GM18520 (cell line): ENCODE measurements around the gene LIN7C.
A peak's percentile ranks its signal among the peaks of the same experiment; 100 is the strongest.
"Not testable (repeated sequence)": the region's sequence is repeated elsewhere in the genome, so short reads cannot be mapped to it uniquely, and the experiment has no call there.

Experiments used
- ATAC-seq: cut with Tn5 transposase; IDR thresholded peaks from one replicate; pipeline ENCODE4 v1.9.1; 2021; ENCODE audit not compliant: unreplicated experiment

Gene LIN7C, protein sequence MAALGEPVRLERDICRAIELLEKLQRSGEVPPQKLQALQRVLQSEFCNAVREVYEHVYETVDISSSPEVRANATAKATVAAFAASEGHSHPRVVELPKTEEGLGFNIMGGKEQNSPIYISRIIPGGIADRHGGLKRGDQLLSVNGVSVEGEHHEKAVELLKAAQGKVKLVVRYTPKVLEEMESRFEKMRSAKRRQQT

DNA sequence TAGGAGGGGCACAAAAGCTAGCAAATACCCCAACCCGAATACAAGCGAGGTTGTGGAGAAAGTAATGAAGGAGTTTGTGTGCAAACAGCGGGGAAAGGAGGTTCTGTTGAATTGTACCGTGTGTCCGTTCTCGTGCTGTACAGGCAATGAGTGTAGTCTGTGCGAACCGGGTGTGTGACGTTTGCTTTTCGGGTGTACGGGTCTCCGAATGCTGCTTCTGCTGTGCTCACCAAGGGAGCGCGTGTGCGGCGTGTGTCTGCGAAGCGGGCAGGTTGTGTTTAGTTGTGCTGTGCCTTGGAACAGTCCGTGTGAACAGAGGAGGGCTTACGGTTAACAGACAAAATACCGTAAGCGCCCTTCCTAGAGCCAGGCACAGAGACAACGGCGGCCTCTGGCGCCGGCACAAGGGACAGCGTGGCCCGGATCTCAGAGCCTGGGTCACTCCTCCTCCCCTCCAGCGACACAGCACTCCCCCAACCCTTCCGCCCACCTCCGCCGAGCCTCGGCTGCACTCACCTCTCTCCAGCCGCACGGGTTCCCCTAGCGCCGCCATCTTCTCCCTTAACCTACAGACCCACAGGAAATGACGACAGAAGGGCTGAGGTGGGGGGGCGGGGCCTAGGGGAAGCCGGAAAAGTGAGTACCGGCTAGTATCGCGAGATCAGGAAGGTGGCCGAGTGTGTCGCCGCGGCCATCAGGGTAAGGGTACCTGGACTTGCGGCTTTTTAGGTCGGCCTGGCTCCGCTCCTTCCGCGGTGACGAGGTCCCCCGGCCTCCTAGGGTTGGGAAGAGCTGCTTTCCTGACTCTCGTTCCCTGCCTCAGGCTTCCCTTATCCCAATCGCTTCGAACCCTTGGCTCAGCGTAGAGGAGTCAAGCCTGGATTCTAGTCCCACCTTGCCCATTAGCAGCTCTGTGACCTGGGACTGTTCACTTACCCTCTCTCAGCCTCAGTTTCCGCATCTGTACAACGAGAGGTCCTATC is at the start of gene LIN7C:
TSS of gene LIN7C (minus strand) at position 570 of the 983 bp plus-strand sequence. CDS start at position 553, 17 bp downstream.
- peak; percentile 87 for ATAC-seq

DNA sequence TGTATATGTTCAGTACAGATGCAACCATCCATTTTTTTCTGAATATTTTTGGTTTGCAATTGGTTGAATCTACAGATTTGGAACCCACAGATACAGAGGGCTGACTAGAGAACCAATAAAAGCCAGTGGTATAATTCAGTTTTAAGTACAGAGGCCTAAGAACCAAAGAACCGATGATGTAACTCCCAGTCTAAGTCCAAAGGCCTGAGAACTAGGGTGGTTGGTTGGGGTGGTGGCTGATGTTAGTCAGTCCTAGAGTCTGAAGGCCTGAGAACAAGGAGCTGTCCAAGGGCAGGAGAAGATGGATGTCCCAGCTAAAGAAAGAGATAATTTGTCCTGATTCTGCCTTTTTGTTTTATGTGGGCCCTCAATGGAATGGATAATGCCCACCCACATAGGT is 48.7 kb upstream of the LIN7C start:
- no peak for ATAC-seq

DNA sequence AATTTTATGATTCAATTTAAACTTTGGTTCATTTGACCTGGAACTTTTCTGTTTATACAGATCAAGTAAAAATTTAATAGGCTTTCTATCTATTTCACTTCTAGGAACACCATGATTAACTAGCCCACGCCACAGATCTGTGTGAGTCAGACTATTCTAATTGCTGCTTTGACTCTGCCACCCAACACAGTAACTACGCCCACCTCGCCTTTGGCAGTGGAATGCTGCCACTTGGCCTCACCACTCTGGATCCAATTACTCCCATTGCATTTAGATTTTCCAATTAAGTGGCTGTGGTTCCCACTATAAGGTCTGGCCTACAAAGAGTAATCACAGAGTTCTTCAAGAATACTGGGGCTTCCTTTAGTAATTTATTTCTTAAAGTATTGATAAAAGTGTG is 46.6 kb upstream of the LIN7C start:
- ATAC-seq, result no peak

DNA sequence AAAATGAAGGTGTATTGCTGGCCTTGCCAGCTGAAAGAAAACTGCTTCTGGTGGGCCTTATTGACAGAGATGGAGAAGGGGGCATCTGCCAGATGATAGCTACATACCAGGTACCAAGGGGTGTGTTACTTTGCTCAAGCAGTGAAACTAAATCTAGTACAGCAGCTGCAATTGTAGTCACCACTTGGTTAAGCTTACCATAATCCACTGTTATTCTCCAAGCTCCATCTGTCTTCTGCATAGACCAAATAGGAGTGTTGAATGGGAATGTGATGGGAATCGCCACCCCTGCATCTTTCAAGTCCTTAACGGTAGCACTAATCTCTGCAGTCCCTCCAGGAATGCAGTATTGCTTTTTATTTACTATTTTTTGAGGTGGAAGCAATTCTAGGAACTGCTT is 45.8 kb upstream of the LIN7C start:
- no peak for ATAC-seq

DNA sequence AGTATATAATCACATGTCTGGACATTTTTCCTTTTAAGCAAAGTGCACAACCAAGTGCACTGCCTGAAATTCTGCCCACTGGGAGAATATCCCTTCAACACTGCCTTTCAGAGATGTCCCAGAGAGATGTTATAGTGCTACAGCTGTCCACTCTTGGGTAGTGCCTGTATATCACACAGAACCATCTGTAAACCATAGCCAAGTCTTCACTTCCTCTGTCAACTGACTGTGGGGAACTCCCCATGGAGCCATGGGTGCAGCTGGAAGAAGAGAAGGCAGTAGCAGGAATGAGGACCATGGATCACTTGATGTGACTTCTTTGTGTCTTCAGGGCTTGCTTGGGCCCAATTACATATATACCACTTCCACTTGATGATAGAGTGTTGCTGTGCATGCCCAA is 44.6 kb upstream of the LIN7C start:
- ATAC-seq, result no peak

DNA sequence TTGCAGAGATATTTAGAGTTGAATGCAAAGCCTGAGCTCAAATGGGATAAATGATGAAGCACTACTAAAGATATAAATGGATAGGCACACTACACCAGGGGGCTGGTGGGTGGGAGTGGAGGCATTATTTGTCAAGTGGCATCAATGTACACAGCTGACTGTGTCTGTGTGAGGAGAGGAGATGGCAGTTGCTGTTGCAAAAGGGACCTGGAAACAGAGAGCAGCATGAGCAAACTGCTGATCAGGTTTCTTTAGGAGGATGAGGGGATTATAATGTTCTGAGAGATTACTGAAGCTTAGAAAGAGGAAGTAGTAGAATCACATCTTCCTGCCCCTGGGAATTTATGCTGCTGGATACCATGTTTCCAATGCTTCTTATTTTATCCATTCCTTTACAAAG is 39.4 kb upstream of the LIN7C start:
- no peak for ATAC-seq

DNA sequence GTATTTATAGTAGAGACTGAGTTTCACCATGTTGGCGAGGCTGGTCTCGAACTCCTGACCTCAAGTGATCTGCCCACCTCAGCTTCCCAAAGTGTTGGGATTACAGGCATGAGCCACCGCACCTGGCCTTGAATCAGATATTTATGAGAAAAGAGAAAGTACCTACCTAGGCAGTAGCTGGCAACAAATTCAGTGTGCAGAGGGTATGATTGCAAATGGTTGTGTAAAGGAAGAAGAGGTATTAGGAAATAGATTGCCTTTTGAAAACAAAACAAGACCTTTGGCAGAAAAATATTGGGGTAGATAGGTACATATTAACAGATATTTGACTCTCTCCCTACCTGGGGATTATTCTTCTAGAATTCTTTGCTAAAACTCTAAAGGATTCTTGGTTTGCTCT is 38.5 kb upstream of the LIN7C start:
- ATAC-seq, result no peak

DNA sequence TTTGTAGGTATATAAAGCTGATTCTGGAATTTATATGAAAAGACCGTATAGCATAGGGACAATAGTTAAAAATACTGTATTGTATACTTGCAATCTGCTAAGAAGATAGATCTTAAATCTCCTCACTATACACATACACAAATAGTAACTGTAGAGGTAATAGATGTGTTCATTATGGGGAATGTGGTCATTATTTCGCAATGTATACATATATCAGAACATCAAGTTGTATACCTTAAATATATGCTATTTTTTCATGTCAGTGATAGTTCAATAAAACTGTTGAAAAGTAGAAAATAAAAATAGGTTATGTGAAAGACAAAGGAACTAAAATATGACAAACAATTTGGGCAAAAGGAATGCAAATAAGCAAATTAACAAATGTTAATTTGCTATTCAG is 35.2 kb upstream of the LIN7C start:
- no peak for ATAC-seq

DNA sequence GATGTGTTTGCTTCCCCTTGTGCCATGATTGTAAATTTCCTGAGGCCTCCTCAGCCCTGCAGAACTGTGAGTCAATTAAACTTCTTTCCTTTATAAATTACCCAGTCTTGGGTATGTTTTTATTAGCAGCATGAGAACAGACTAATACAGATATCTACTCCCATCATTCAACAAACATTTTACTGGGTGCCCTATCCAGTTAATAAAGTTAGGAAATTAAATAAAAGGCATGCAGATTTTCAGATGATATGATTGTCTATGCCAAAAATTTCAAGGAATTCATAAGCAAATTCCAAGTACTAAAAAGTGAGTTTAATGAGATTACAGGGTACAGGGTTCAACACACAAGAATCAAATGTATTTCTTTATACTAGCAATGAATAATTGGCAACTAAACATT is 33.5 kb upstream of the LIN7C start:
- no peak for ATAC-seq

DNA sequence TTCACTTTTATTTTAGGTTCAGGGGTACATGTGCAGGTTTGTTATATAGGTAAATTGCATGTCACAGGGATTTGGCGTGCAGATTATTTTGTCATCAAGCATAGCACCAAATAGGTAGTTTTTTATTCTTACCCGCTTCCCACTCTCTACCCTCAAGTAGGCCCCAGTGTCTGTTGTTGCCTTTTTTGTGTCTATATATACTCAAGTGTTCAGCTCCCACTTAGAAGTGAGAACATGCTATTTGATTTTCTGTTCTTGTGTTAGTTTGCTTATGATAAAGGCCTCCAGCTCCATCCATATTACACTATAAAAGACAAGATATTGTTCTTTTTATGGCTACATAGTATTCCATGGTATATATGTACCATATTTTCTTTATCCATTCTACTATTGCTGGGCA is 28.5 kb upstream of the LIN7C start:
- no peak for ATAC-seq

DNA sequence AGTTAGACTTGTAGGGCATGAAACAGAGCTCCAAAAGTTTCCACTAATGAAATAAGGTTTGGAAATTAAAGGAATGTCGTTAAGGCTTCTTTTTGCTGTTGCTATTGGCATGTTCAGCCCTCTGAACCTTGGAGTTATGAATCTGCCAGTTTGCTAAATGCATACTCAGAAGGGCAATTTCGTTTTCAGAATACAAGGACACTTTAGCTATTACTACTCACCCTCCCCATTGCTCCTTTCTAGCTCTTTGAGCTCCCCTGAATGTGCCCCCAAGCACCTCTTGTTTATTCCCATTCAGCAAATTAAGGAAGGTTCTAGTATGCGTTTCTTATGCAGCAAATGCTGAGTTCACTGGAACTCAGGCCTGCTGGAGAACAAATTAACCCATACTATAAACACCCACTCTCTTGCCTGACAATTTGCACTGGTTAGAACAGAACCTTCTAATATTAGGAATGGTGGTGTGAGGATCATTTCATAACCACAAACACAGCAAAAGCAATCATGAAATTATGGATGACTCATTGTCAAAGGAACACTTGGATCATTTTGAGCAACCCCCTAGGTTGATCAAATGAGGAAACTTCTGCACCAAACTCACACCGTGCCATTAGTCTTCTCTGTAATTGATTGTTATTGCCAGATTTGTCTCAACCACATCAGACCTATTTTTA is 26.2 kb upstream of the LIN7C start:
- ATAC-seq, result no peak

DNA sequence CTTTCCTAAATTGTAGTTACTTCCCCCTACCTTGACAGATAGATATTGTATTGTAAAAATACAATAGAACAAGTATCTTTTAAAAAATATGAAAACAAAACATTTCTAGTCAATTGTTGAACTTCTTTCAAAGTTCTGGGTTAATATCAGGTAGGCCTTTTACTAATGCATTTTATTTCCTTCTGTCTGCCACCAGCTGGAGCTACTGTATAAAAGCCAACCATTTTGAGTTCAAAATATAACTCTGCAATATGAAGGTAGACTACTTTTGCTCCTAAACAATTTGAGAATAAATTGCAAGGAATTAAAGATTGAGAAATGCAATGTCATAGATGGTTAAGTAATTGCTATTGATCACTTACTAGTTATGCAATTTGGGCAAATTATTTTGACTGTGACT is 22.1 kb upstream of the LIN7C start:
- no peak for ATAC-seq

DNA sequence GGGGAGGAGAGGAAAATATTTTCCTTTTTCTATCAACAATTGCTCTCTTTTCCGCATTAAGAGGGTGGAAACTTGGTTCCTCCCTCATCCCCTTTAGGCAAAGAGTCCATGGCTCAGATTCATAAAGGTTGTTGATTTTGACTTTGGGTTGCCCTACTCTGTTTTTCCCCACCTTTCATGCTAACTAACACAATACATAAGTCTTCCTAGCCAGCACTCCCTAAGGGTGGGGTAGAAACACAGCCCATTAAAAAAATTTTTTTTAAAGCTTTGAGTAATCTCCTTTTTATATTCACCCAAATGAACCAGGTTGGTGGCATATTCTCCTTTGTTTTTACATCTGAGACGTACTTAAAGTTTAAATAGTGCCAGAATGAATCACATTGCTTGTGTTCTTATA is 20.0 kb upstream of the LIN7C start:
- no peak for ATAC-seq

DNA sequence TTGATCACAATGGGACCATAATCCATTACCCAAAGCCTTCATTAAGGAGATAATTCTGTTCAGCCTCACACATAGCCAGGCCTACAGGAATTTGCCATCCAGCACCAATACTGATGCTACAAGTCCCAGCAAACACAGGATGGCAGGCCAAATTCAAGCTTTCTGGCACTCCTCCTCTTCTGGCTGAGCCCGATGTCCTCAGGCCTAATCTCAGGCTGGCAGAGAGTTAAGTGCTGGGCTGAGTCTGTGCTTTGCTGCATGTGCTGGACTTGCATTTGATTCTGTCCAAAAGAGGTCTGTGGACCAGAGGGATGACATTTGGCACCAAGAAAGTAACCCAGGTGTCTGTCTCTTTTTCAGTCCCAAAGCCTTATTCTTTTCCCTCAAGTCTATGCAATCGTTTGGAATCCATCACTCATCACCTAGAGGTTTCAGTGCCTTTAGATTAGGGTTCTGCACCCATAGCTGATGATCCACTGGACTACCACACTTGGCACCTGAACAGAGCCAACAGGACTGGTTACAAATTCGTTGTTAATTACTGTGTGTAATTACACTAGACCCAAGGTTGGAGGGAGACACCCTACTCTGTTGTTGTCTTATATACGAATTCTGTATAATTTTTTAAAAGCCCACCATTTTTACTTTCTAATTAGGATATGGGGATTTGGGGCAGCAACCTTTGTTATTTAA is 19.4 kb upstream of the LIN7C start:
- no peak for ATAC-seq

DNA sequence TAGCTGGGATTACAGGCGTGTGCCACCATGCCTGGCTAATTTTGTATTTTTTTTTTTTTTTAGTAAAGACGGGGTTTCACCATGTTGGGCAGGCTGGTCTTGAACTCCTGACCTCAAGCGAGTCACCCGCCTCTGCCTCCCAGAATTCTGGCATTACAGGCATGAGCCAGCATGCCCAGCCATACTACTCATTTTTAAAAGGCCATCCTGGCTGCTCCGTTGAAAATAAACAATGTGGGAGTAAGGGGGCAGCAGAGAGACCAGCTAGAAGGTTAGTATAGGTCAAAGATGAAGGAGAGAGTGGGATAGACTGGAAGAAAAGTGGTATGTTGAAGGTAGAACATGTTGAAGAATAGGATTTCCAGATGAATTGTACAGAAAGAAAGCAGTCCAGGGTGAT is 17.6 kb upstream of the LIN7C start:
- no peak for ATAC-seq

DNA sequence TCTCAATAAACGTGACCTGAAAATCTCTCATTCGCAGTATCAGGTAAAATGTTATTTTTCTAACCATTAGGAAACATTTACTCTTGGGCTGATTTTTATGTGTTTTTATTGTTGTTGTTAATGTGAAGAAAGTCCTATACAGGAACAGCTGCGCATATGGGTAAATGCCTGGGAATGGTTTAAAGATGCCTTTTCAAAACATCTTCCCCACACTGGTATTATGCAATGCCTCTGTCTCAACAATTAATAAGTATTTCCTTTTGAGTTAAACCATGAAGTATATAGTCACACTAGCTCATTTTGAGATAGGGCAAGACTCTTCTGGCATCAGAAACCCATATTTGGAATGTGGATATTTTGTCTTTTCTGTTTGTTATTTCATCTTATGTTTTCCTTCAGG is 13.7 kb upstream of the LIN7C start:
- no peak for ATAC-seq

DNA sequence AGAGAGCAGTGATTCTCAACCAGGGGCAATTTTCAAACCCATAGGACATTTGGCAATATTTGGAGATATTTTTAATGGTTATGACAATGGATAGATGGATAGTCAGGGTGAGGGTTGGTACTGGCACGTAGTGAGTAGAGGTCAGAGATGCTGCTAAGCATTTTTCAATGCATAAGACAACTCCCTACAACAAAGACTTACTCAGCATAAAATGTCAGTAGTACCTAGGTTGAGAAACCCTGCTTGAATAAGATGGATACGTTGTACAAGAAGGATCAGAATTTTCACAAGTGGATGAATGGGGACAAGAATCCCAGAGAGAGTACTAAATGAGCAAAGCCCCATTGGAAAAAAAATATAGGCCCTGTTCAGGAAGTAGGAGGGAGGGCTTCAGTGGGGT is 11.9 kb upstream of the LIN7C start:
- no peak for ATAC-seq

DNA sequence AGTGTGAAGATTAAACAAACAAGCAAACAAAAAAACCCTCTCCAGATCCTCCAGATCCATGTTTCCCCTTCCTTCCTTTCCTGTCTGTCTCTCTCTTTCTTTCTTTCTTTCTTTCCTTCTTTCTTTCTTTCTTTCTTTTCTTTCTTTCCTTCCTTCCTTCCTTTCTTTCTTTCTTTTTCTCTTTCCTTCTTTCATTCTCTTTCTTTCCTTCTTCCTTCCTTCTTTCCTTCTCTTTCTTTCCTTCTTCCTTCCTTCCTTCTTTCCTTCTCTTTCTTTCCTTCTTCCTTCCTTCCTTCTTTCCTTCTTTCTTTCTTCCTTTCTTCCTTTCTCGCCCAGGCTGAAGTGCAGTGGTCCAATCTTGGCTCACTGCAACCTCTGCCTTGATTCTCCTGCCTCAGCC is 10.9 kb upstream of the LIN7C start:
- ATAC-seq, result not testable (repeated sequence)

DNA sequence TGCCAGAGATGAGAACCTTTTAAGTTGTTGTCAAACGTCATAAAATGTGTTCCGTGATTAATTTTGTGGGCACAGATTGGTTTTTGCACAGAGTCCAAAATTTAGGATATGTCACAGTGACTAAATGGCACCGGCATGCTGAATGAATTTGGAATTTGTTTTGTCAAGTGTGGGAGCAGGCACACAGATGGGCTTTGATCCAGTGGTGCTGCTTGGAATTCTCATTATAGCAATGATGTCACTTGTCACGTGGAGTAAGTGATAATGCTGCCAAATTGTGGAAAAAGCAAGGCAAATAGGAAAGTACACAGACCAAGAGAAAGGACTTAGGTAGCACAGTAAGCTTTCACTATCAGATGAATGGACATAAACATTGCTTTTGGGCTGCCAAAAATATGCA is 8.0 kb upstream of the LIN7C start:
- ATAC-seq, result no peak

DNA sequence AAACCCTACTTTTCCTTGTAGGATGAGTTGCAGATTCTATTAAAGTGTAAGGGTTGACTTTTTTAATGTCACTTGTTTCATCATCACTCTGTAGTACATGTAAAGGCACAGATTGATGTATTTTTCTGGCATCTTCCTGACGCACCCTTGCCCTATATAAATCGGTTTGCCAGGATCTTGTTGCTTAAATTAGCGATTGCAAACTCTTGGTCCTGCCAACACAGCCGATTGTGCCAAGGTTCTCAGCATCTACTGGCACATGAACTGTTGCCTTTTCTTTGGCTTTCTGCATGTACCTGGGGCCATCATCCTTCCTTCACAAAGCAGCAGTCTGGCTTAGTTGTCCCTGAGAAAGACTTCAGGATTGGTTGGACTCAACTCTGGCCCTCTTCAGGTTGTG is 7.5 kb upstream of the LIN7C start:
- ATAC-seq, result no peak

DNA sequence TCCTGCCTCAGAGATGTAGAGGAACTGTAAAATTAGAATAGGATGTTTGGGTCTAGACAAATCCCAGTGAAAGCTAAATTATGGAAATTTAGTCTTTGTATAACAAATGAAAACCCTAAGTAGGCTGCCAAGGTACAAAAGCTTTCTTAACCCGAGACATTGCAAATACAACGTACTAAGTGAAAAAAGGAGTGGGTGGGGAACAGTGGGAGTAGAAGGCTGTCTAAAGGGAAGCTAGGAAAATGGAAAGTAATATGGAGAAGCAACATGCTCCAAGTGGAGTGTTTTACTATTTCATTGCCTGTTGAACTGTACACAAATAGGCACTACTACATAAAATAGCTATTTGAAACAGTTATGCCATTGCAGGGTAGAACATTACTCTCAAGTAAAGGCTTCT is 6.8 kb upstream of the LIN7C start:
- no peak for ATAC-seq
